HEK293 (cell line): ENCODE results near the gene RALA.

Experiments used
- BCL11B ChIP-seq: fragments of 450-650 bp; formaldehyde crosslinking; IDR thresholded peaks from 2 replicates; pipeline ENCODE4 v1.5.1; 2016; ENCODE audit warnings: low read depth, missing biosample characterization, missing genetic modification characterization
- EGR2 ChIP-seq: fragments of 450-650 bp; formaldehyde crosslinking; IDR thresholded peaks from 2 replicates; pipeline ENCODE4 v1.5.1; 2016; ENCODE audit warnings: low read depth, missing biosample characterization, missing genetic modification characterization
- HIC1 ChIP-seq: fragments of 450-650 bp; formaldehyde crosslinking; IDR thresholded peaks from 2 replicates; pipeline ENCODE4 v1.5.1; 2016; ENCODE audit warnings: missing biosample characterization, missing genetic modification characterization
- KLF7 ChIP-seq: fragments of 450-650 bp; formaldehyde crosslinking; IDR thresholded peaks from 2 replicates; pipeline ENCODE4 v1.5.1; 2016; ENCODE audit warnings: missing biosample characterization, missing genetic modification characterization, borderline replicate concordance
- OVOL3 ChIP-seq: fragments of 450-650 bp; formaldehyde crosslinking; IDR thresholded peaks from 2 replicates; pipeline ENCODE4 v1.5.1; 2016; ENCODE audit warnings: missing biosample characterization, missing genetic modification characterization
- PRDM1 ChIP-seq: fragments of 450-650 bp; formaldehyde crosslinking; IDR thresholded peaks from 2 replicates; pipeline ENCODE4; 2016; ENCODE audit warnings: missing biosample characterization, missing genetic modification characterization
- PRDM6 ChIP-seq: fragments of 450-650 bp; formaldehyde crosslinking; IDR thresholded peaks from 2 replicates; pipeline ENCODE4 v1.5.1; 2017; ENCODE audit warnings: missing biosample characterization, missing genetic modification characterization
- REST ChIP-seq: fragments of 450-650 bp; formaldehyde crosslinking; IDR thresholded peaks from 2 replicates; pipeline ENCODE4 v1.5.1; 2016; ENCODE audit warnings: missing biosample characterization, missing genetic modification characterization
- SCRT2 ChIP-seq: fragments of 450-650 bp; formaldehyde crosslinking; IDR thresholded peaks from 2 replicates; pipeline ENCODE4 v1.5.1; 2016; ENCODE audit warnings: missing biosample characterization, missing genetic modification characterization
- ZBTB17 ChIP-seq: fragments of 450-650 bp; formaldehyde crosslinking; IDR thresholded peaks from 2 replicates; pipeline ENCODE4 v1.5.1; 2016; ENCODE audit warnings: missing biosample characterization, missing genetic modification characterization
- ZBTB26 ChIP-seq: fragments of 450-650 bp; formaldehyde crosslinking; optimal IDR thresholded peaks from 2 replicates; pipeline ENCODE3; 2016; ENCODE audit warnings: missing biosample characterization, mild to moderate bottlenecking, missing genetic modification characterization
- ZBTB8A ChIP-seq: fragments of 450-650 bp; formaldehyde crosslinking; IDR thresholded peaks from 2 replicates; pipeline ENCODE4 v1.5.1; 2016; ENCODE audit warnings: missing biosample characterization, missing genetic modification characterization
- ZFHX2 ChIP-seq: fragments of 450-650 bp; formaldehyde crosslinking; conservative IDR thresholded peaks from 2 replicates; pipeline ENCODE4 v1.5.1; 2016; ENCODE audit warnings: missing biosample characterization, missing genetic modification characterization
- ZFP3 ChIP-seq: fragments of 450-650 bp; formaldehyde crosslinking; IDR thresholded peaks from 2 replicates; pipeline ENCODE4 v1.5.1; 2016; ENCODE audit warnings: low read depth, missing biosample characterization, missing genetic modification characterization
- ZNF10 ChIP-seq: fragments of 450-650 bp; formaldehyde crosslinking; IDR thresholded peaks from 2 replicates; pipeline ENCODE4 v1.5.1; 2017; ENCODE audit warnings: missing biosample characterization, missing genetic modification characterization
- ZNF121 ChIP-seq: fragments of 450-650 bp; formaldehyde crosslinking; IDR thresholded peaks from 2 replicates; pipeline ENCODE4 v1.5.1; 2016; ENCODE audit warnings: missing biosample characterization, missing genetic modification characterization
- ZNF138 ChIP-seq: fragments of 450-650 bp; formaldehyde crosslinking; IDR thresholded peaks from 2 replicates; pipeline ENCODE4 v1.5.1; 2016; ENCODE audit warnings: missing biosample characterization, missing genetic modification characterization, borderline replicate concordance
- ZNF140 ChIP-seq: fragments of 450-650 bp; formaldehyde crosslinking; IDR thresholded peaks from 2 replicates; pipeline ENCODE4 v1.5.1; 2016; ENCODE audit warnings: missing biosample characterization, missing genetic modification characterization
- ZNF146 ChIP-seq: fragments of 450-650 bp; formaldehyde crosslinking; IDR thresholded peaks from 2 replicates; pipeline ENCODE4 v1.5.1; 2016; ENCODE audit warnings: missing biosample characterization, missing genetic modification characterization
- ZNF174 ChIP-seq: fragments of 450-650 bp; formaldehyde crosslinking; IDR thresholded peaks from 2 replicates; pipeline ENCODE4 v1.5.0; 2017; ENCODE audit warnings: missing biosample characterization, mild to moderate bottlenecking, missing genetic modification characterization
- ZNF175 ChIP-seq: fragments of 450-650 bp; formaldehyde crosslinking; IDR thresholded peaks from 2 replicates; pipeline ENCODE4 v1.5.1; 2016; ENCODE audit warnings: missing biosample characterization, missing genetic modification characterization
- ZNF19 ChIP-seq: fragments of 450-650 bp; formaldehyde crosslinking; IDR thresholded peaks from 2 replicates; pipeline ENCODE4; 2016; ENCODE audit warnings: missing biosample characterization, missing genetic modification characterization, low read depth
- ZNF239 ChIP-seq: fragments of 450-650 bp; formaldehyde crosslinking; IDR thresholded peaks from 2 replicates; pipeline ENCODE4 v1.5.1; 2016; ENCODE audit warnings: missing biosample characterization, missing genetic modification characterization
- ZNF366 ChIP-seq: fragments of 450-650 bp; formaldehyde crosslinking; conservative IDR thresholded peaks from 2 replicates; pipeline ENCODE4 v1.5.1; 2016; ENCODE audit warnings: missing biosample characterization, missing genetic modification characterization
- ZNF391 ChIP-seq: fragments of 450-650 bp; formaldehyde crosslinking; IDR thresholded peaks from 2 replicates; pipeline ENCODE4 v1.5.1; 2016; ENCODE audit warnings: low read depth, missing biosample characterization, missing genetic modification characterization, borderline replicate concordance
- ZNF449 ChIP-seq: fragments of 450-650 bp; formaldehyde crosslinking; IDR thresholded peaks from 2 replicates; pipeline ENCODE4 v1.5.1; 2017; ENCODE audit warnings: missing biosample characterization, mild to moderate bottlenecking, missing genetic modification characterization, moderate library complexity
- ZNF510 ChIP-seq: fragments of 450-650 bp; formaldehyde crosslinking; IDR thresholded peaks from 2 replicates; pipeline ENCODE4 v1.5.1; 2018; ENCODE audit warnings: mild to moderate bottlenecking, missing genetic modification characterization, missing biosample characterization; ENCODE audit not compliant: insufficient replicate concordance
- ZNF558 ChIP-seq: fragments of 450-650 bp; formaldehyde crosslinking; IDR thresholded peaks from 2 replicates; pipeline ENCODE4 v1.5.1; 2016; ENCODE audit warnings: missing biosample characterization, missing genetic modification characterization
- ZNF596 ChIP-seq: fragments of 450-650 bp; IDR thresholded peaks from 2 replicates; pipeline ENCODE4 v1.5.0; 2018; ENCODE audit warnings: missing biosample characterization, mild to moderate bottlenecking, missing genetic modification characterization, moderate library complexity
- ZNF626 ChIP-seq: fragments of 450-650 bp; sonication (Bioruptor Pico); formaldehyde crosslinking; IDR thresholded peaks from 2 replicates; pipeline ENCODE4 v1.5.1; 2018; ENCODE audit warnings: missing biosample characterization, missing genetic modification characterization, inconsistent platforms
- ZNF707 ChIP-seq: fragments of 450-650 bp; formaldehyde crosslinking; IDR thresholded peaks from 2 replicates; pipeline ENCODE4 v1.5.1; 2016; ENCODE audit warnings: missing biosample characterization, missing genetic modification characterization

RALA gene

GRCh38 chr7:39623047-39623731 is at the start of gene RALA (continued):
- TF ChIP-seq ZBTB17 (peak; percentile 58), BCL11B (no peak), ZNF391 (tag by site-specific recombination) (no peak), ZFHX2 (tag by site-specific recombination) (peak; percentile 86), ZNF19 (tag by site-specific recombination) (no peak), SCRT2 (tag by site-specific recombination) (no peak), ZNF626 (tag by site-specific recombination) (no peak), REST (tag by site-specific recombination) (0 out of 2 replicates have a peak, but pooled peaks have one; percentile 21), ZNF558 (tag by site-specific recombination) (no peak), ZNF174 (tag by site-specific recombination) (no peak), ZNF510 (tag by site-specific recombination) (no peak), ZNF146 (no peak), ZBTB8A (peak; percentile 58), ZBTB26 (tag by site-specific recombination) (peak; percentile 40), ZNF121 (tag by site-specific recombination) (no peak), OVOL3 (tag by site-specific recombination) (no peak), ZNF707 (tag by site-specific recombination) (no peak), ZNF449 (no peak), ZNF138 (tag by site-specific recombination) (no peak), ZNF140 (no peak), KLF7 (tag by site-specific recombination) (no peak; the same call in 1 of the 2 replicates), ZNF175 (no peak), ZNF596 (tag by site-specific recombination) (no peak), PRDM1 (no peak), HIC1 (tag by site-specific recombination) (no peak), EGR2 (tag by site-specific recombination) (peak; percentile 84), PRDM6 (no peak), ZFP3 (tag by site-specific recombination) (peak; percentile 37; the same call in 1 of the 2 replicates), ZNF366 (tag by site-specific recombination) (no peak), ZNF10 (tag by site-specific recombination) (no peak), ZNF239 (tag by site-specific recombination) (no peak)
